SK-N-MC (cell line): ENCODE results near the gene PRM2.

Experiments
- EZH2 ChIP-seq: fragments of 200-600 bp; sonication (generic); IDR thresholded peaks from one replicate; pipeline ENCODE4 v1.6.1; 2017; ENCODE audit warnings: antibody characterized with exemption
- FOXP2 ChIP-seq: optimal IDR thresholded peaks from 2 replicates; pipeline ENCODE3; 2011; ENCODE audit warnings: mild to moderate bottlenecking, moderate library complexity; ENCODE audit not compliant: insufficient read depth; ENCODE audit errors: extremely low read length, control extremely low read depth
- POLR2AphosphoS5 ChIP-seq: IDR thresholded peaks from 2 replicates; pipeline ENCODE4 v1.6.1; 2012; ENCODE audit warnings: mild to moderate bottlenecking, low read depth, low read length, borderline replicate concordance

GRCh38 chr16:11271610-11272009 is 4.7 kb downstream of the PRM2 start:
- TF ChIP-seq POLR2AphosphoS5, result no peak
- TF ChIP-seq EZH2, result no peak
- TF ChIP-seq FOXP2, result no peak
